ENCODE measurements around the gene SQSTM1.

- TF ChIP-seq ATF3 (IDR thresholded peaks at IDR 0.05) = no peak
- TF ChIP-seq CTCF (IDR thresholded peaks at IDR 0.05; ENCODE audit: low read depth, low read length, missing input control) = no peak
- no peak for TF ChIP-seq YY1 (IDR thresholded peaks at IDR 0.05)
- no peak for TF ChIP-seq EGR1 (IDR thresholded peaks at IDR 0.05; ENCODE audit: low read depth in 2 of 2)
- TF ChIP-seq REST (IDR thresholded peaks at IDR 0.05) = no peak
- TF ChIP-seq TAF1 (conservative IDR thresholded peaks at IDR 0.05) = no peak
- no peak for TF ChIP-seq SP1 (IDR thresholded peaks at IDR 0.05)
Measured at GRCh38 chr5:179800071-179800695, 20.5 kb upstream of the SQSTM1 start.

Data from liver (tissue), 3 donors.